HepG2 (cell line): ENCODE results near the gene SHROOM1.

ENCODE experiments used
- JUNB ChIP-seq: sonication (generic); formaldehyde crosslinking; IDR thresholded peaks from 2 replicates; pipeline ENCODE4 v1.8.0; 2022; ENCODE audit warnings: missing genetic modification reagents, mild to moderate bottlenecking, borderline replicate concordance
- MYC ChIP-seq: sonication (generic); formaldehyde crosslinking; IDR thresholded peaks from 2 replicates; pipeline ENCODE4 v1.9.0; 2021; ENCODE audit warnings: missing genetic modification reagents, borderline replicate concordance
- SMARCC2 ChIP-seq: fragments of 450-650 bp; IDR thresholded peaks from 2 replicates; pipeline ENCODE4 v1.6.1; 2017; ENCODE audit warnings: antibody characterized with exemption, mild to moderate bottlenecking
- ZNF550 ChIP-seq: sonication (generic); formaldehyde crosslinking; IDR thresholded peaks from 2 replicates; pipeline ENCODE4 v1.4.0; 2020; ENCODE audit warnings: mild to moderate bottlenecking, missing genetic modification reagents, borderline replicate concordance
- TF ChIP-seq, protein P1 (sequence below): sonication (generic); formaldehyde crosslinking; IDR thresholded peaks from 2 replicates; pipeline ENCODE4 v1.5.0; 2020; ENCODE audit warnings: mild to moderate bottlenecking, missing genetic modification reagents, moderate library complexity
- TF ChIP-seq, protein P2 (sequence below): sonication (generic); formaldehyde crosslinking; conservative IDR thresholded peaks from 2 replicates; pipeline ENCODE4 v1.4.0; 2020; ENCODE audit warnings: missing genetic modification reagents

DNA sequence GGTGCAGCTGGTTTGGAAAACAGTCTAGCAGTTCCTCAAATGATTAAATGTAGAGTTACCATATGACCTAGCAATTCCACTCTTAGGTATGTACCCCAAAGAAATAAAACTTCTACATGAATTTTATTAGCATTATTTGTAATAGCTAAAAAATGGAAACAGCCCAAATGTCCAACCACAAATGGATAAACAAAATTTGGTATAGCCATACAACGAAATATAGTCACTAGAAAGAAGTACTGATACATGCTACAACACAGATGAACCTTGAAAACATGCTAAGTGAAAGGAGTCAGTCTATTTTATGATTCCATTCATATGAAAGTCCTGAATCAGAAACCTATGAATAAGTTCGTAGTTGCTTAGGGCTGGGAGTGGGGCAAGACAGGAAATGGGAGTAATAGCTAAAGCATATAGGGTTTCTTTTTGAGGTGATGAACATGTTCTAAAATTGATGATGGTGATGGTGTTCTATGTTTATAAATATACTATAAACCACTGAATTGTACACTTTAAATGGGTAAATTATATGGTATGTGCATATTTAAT lies 29.5 kb upstream of the SHROOM1 start:
- no peak for TF ChIP-seq JUNB (CRISPR knock-in tag)
- TF ChIP-seq, protein P1, sequence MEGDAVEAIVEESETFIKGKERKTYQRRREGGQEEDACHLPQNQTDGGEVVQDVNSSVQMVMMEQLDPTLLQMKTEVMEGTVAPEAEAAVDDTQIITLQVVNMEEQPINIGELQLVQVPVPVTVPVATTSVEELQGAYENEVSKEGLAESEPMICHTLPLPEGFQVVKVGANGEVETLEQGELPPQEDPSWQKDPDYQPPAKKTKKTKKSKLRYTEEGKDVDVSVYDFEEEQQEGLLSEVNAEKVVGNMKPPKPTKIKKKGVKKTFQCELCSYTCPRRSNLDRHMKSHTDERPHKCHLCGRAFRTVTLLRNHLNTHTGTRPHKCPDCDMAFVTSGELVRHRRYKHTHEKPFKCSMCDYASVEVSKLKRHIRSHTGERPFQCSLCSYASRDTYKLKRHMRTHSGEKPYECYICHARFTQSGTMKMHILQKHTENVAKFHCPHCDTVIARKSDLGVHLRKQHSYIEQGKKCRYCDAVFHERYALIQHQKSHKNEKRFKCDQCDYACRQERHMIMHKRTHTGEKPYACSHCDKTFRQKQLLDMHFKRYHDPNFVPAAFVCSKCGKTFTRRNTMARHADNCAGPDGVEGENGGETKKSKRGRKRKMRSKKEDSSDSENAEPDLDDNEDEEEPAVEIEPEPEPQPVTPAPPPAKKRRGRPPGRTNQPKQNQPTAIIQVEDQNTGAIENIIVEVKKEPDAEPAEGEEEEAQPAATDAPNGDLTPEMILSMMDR (CRISPR knock-in tag): no peak
- TF ChIP-seq MYC (CRISPR knock-in tag): no peak
- TF ChIP-seq ZNF550 (CRISPR knock-in tag): no peak
- TF ChIP-seq, protein P2, sequence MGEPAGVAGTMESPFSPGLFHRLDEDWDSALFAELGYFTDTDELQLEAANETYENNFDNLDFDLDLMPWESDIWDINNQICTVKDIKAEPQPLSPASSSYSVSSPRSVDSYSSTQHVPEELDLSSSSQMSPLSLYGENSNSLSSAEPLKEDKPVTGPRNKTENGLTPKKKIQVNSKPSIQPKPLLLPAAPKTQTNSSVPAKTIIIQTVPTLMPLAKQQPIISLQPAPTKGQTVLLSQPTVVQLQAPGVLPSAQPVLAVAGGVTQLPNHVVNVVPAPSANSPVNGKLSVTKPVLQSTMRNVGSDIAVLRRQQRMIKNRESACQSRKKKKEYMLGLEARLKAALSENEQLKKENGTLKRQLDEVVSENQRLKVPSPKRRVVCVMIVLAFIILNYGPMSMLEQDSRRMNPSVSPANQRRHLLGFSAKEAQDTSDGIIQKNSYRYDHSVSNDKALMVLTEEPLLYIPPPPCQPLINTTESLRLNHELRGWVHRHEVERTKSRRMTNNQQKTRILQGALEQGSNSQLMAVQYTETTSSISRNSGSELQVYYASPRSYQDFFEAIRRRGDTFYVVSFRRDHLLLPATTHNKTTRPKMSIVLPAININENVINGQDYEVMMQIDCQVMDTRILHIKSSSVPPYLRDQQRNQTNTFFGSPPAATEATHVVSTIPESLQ: no peak
- no peak for TF ChIP-seq SMARCC2
